Astrocyte (in vitro differentiated cells and primary cell): ENCODE results near the gene ARVCF.

Source experiments
- EZH2 ChIP-seq: IDR thresholded peaks from 2 replicates; pipeline ENCODE4 v1.6.1; 2012; ENCODE audit warnings: mild to moderate bottlenecking, low read length, inconsistent platforms; ENCODE audit not compliant: insufficient read depth
- TF ChIP-seq, protein P1 (sequence below): IDR thresholded peaks from 2 replicates; pipeline ENCODE4 v1.5.1; 2011; ENCODE audit warnings: low read depth, mild to moderate bottlenecking, inconsistent platforms, low read length, moderate library complexity; ENCODE audit not compliant: insufficient read depth

DNA sequence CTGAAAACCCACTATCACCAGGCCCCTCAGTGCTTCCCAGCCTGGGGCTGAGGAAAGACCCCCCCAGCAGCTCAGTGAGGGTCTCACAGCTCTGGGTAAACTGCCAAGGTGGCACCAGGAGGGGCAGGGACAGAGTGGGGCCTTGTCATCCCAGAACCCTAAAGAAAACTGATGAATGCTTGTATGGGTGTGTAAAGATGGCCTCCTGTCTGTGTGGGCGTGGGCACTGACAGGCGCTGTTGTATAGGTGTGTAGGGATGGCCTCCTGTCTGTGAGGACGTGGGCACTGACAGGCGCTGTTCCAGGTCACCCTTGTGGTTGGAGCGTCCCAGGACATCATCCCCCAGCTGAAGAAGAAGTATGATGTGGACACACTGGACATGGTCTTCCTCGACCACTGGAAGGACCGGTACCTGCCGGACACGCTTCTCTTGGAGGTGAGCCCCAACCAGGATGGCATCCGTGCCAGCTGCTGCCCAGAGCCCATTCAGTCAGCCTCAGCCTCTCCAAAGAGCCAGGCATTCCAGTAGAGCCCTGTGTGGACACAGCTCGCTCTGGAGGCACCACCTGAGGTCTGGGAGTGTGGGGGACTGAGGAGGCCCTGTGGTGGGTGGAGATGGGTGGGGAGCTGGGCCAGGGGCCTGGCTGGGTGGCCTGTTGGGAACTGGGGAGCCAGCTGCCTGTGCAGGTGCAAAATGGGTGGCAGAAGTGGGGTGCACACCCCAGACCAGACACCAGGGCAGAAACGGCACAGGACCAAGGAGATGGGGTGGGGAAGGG lies 52.6 kb downstream of the ARVCF start:
- TF ChIP-seq, protein P1, sequence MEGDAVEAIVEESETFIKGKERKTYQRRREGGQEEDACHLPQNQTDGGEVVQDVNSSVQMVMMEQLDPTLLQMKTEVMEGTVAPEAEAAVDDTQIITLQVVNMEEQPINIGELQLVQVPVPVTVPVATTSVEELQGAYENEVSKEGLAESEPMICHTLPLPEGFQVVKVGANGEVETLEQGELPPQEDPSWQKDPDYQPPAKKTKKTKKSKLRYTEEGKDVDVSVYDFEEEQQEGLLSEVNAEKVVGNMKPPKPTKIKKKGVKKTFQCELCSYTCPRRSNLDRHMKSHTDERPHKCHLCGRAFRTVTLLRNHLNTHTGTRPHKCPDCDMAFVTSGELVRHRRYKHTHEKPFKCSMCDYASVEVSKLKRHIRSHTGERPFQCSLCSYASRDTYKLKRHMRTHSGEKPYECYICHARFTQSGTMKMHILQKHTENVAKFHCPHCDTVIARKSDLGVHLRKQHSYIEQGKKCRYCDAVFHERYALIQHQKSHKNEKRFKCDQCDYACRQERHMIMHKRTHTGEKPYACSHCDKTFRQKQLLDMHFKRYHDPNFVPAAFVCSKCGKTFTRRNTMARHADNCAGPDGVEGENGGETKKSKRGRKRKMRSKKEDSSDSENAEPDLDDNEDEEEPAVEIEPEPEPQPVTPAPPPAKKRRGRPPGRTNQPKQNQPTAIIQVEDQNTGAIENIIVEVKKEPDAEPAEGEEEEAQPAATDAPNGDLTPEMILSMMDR: no peak
- TF ChIP-seq EZH2: no peak
